HG02840 (cell line): ENCODE results near the gene HFM1.

ENCODE experiments used
- ATAC-seq: cut with Tn5 transposase; IDR thresholded peaks from one replicate; pipeline ENCODE4 v1.9.1; 2021; ENCODE audit warnings: mild to moderate bottlenecking, moderate library complexity, moderate number of reproducible peaks; ENCODE audit not compliant: unreplicated experiment, low FRiP score

Gene HFM1

DNA sequence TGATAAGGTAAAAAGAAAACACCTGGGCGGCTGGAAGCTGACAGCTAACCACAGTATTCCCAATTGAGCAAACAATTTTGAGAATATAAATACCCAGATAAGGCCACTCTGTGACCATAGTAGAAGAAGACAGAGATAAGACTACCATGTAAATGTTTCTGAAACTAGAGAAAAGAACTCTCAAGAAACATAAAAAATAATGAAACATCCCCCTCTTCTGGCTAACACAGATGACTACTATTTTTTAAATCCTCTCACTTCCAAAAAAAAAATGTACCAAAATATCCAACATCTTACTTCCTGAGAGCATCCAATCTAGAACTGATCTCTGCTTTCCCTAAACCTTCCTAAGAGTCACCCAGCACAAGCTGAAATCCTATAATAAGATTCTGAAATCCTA is 125.9 kb downstream of the HFM1 start:
- ATAC-seq: no peak

DNA sequence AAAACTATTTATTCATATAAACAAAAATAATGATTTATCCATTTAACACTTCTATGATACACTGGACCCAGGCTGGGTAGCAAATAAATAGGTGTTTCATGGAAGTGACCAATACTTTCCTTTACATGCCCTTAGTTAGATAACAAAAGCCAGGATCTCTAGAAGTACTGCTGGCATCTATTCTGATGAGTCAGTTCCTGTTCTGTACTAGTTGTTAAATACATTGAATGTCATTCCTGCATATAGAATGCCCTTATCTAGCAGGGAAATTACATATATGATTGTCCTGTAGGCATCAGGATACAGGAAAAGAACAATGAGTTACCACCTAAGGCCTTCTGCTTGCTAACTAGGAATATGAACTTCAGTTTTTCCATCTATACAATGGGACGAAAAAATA is 130.8 kb downstream of the HFM1 start:
- no peak for ATAC-seq

- ATAC-seq: no peak
Measured at GRCh38 chr1:91261655-91262054, 143.0 kb downstream of the HFM1 start.

- no peak for ATAC-seq
Measured at GRCh38 chr1:91245435-91245834, 159.2 kb downstream of the HFM1 start.

DNA sequence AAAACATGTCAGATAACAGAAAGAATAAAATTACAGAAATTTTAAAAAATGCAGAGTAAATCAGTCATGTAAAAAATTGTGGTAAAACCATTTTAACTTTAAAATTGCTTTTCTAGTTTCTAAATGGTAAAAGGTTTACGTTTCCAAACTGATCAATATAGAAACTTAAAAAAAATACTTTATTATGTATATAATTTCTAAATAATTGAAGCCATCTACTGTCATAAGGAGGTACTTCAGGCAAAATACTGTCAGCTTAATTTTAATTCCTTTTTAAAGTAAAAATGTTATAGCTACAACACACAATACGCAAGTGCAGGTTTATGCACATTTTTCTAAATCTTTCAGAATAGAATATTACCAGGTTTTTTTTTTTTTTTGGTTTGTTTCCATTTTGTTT is 159.9 kb downstream of the HFM1 start:
- no peak for ATAC-seq

DNA sequence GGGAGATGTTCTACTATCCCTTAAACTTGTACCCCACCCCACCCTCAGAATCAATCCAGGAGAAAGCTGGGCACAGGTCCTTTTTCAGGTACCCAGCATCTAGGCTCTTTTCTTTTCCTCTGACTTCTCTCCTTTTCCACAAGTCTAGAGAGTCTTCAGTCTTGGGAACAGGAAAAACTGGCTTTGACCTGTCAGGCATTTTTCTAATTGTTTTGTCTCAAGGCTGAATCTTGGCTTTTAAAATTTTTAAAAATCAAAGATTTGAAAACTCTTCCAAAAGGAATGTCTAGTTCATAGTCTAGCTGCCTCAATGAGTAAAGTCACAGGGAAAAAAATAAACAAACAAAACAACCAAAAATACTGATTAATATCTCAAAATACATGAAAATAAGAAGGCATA is 161.5 kb downstream of the HFM1 start:
- ATAC-seq: no peak

GRCh38 chr1:91234181-91234580 is 170.5 kb downstream of the HFM1 start:
- no peak for ATAC-seq

- no peak for ATAC-seq
Measured at GRCh38 chr1:91226741-91227140, 177.9 kb downstream of the HFM1 start.

DNA sequence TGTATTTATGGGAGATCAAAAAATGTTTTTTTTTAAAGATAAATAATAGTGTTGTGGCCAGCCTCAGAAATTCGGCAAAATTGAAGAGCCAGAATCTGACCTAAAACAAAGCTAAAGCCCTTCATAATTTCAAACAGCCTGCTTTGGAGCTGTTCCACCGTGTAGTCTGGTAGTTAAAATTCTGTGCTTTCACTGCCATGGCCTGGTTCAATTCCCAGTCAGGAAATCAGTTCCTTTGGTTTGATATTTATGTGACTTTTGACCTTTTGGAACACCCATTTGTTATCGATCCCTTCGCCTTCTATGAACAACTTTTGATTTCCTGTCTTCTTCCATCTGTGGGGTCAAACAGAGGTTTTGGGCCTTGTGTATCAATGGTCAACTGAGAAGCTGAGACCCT is 179.8 kb downstream of the HFM1 start:
- no peak for ATAC-seq

- no peak for ATAC-seq
Measured at GRCh38 chr1:91221017-91221416, 183.6 kb downstream of the HFM1 start.

GRCh38 chr1:91217911-91218310 is 186.7 kb downstream of the HFM1 start:
- ATAC-seq: no peak
